Tibial nerve (tissue), 3 donors: ENCODE results near the gene CHL1.

Experiments
- POLR2A ChIP-seq, 2 donors: fragments of 450-650 bp; IDR thresholded peaks; one replicate each; pipeline ENCODE4 v1.6.1; 2017; ENCODE audit warnings: antibody characterized with exemption in 2 of 2, mild to moderate bottlenecking in 2 of 2, moderate library complexity in 2 of 2
- TF ChIP-seq, protein P1 (sequence below), 5 experiments: fragments of 200-600 bp in 3 of 5; fragments of 450-650 bp in 2 of 5; sonication (generic) in 3 of 5; IDR thresholded peaks; one replicate each; pipeline ENCODE4 v1.5.1; 2016 to 2019; ENCODE audit warnings: antibody characterized with exemption in 5 of 5, mild to moderate bottlenecking in 3 of 5, moderate library complexity in 2 of 5

DNA sequence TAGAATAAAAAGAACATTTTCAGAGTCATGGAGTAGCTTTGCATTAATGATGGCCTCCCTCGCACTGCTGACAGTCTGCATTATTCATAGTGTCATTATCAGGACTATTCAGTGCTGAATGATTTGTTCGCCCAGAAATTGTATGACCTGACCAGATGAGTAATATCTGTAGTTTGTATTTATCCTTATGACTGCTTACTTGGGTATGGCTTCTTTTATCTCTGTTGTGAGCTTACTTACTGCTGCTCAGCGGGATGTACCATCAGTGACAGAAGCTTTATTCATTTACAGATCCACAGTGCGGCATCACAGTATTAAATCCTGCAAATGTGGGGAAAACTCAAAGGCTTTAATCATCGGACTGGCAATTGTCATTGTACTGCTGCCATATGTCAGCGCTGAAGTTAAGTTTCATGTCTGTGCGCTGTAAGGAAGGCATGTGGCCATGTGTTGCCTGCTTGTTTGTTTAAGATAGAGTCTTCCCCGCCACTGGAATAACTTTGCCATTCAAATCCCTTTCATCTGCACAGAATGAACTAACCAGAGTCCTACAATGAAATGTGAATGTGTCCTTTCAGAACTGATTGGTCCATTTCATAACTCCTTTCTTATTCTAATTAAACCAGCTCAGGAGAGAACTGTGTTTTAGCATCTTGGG lies 262.2 kb downstream of the CHL1 start:
- TF ChIP-seq, protein P1, sequence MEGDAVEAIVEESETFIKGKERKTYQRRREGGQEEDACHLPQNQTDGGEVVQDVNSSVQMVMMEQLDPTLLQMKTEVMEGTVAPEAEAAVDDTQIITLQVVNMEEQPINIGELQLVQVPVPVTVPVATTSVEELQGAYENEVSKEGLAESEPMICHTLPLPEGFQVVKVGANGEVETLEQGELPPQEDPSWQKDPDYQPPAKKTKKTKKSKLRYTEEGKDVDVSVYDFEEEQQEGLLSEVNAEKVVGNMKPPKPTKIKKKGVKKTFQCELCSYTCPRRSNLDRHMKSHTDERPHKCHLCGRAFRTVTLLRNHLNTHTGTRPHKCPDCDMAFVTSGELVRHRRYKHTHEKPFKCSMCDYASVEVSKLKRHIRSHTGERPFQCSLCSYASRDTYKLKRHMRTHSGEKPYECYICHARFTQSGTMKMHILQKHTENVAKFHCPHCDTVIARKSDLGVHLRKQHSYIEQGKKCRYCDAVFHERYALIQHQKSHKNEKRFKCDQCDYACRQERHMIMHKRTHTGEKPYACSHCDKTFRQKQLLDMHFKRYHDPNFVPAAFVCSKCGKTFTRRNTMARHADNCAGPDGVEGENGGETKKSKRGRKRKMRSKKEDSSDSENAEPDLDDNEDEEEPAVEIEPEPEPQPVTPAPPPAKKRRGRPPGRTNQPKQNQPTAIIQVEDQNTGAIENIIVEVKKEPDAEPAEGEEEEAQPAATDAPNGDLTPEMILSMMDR (IDR thresholded peaks at IDR 0.05) = no peak
- TF ChIP-seq POLR2A (IDR thresholded peaks at IDR 0.05) = no peak
